Effector memory CD4-positive, alpha-beta T cell (primary cell): ENCODE data around the gene LINGO4.

ENCODE experiments used
- DNase-seq, 3 donors: peaks; one replicate each; pipeline ENCODE4 v3.0.0-alpha.2; 2020
- H3K27ac ChIP-seq: 2 replicates; pipeline ENCODE4 v1.7.0; 2013; ENCODE audit warnings: mild to moderate bottlenecking, low read length, moderate library complexity; ENCODE audit not compliant: insufficient read depth, poor library complexity, severe bottlenecking
- H3K27me3 ChIP-seq: replicated peaks from 2 replicates; pipeline ENCODE4 v1.7.0; 2013; ENCODE audit warnings: mild to moderate bottlenecking, low read length; ENCODE audit not compliant: insufficient read depth, control insufficient read depth, poor library complexity, severe bottlenecking
- H3K36me3 ChIP-seq: 2 replicates; pipeline ENCODE4 v1.7.0; 2013; ENCODE audit warnings: mild to moderate bottlenecking, low read length, moderate library complexity; ENCODE audit not compliant: control insufficient read depth, insufficient read depth
- H3K4me1 ChIP-seq: 2 replicates; pipeline ENCODE4 v1.7.0; 2013; ENCODE audit warnings: low read length, mild to moderate bottlenecking; ENCODE audit not compliant: control insufficient read depth, insufficient read depth, poor library complexity, severe bottlenecking
- H3K4me3 ChIP-seq: 2 replicates; pipeline ENCODE4 v1.7.0; 2013; ENCODE audit warnings: low read length, low read depth, mild to moderate bottlenecking; ENCODE audit not compliant: insufficient read depth, poor library complexity, severe bottlenecking
- H3K9me3 ChIP-seq: 2 replicates; pipeline ENCODE4 v1.7.0; 2013; ENCODE audit warnings: mild to moderate bottlenecking, low read length, moderate library complexity; ENCODE audit not compliant: control insufficient read depth
- total RNA-seq, 3 donors: gene quantifications; one replicate each; lab custom pipeline; 2026; lab: John Stamatoyannopoulos, UW

The LINGO4 gene
- total RNA-seq, result 0.35 to 2.1 (median 0.77) reads per million in 3 donors

- H3K4me1 ChIP-seq, result peaks cover 5% of the 10 kb centered on the region
- no peaks in the 10 kb centered on the region for H3K9me3 ChIP-seq
- no peak within 1 kb of the TSS for H3K4me3 ChIP-seq
- DNase-seq, result no peak
- no peak within 1 kb of the TSS for H3K27ac ChIP-seq
- no peaks in the 10 kb centered on the region for H3K27me3 ChIP-seq
- H3K36me3 ChIP-seq, result peaks cover 7% of the 10 kb centered on the region
These were observed at the start of gene LINGO4 for GRCh38 chr1:151805066-151805820. LINGO4 (minus strand) TSS chr1:151805419; CDS start chr1:151802704, 2,715 bp downstream.

GRCh38 chr1:151854658-151855057 is 49.4 kb upstream of the LINGO4 start:
- Histone ChIP-seq H3K27ac (no peak overlapping the region), H3K27me3 (no peaks in the 10 kb centered on the region), H3K9me3 (no peaks in the 10 kb centered on the region), H3K4me3 (no peak overlapping the region), H3K4me1 (no peaks in the 10 kb centered on the region), H3K36me3 (peaks cover 3% of the 10 kb centered on the region)
- DNase-seq, result no peak

GRCh38 chr1:151853411-151853943 is 48.3 kb upstream of the LINGO4 start, which contains the start of gene THEM5:
THEM5 (minus strand) TSS chr1:151853712; CDS start chr1:151853565, 147 bp downstream.
- no peaks in the 10 kb centered on the region for H3K27me3 ChIP-seq
- no peak for DNase-seq
- H3K9me3 ChIP-seq, result no peaks in the 10 kb centered on the region
- no peaks in the 10 kb centered on the region for H3K4me1 ChIP-seq
- peaks cover 3% of the 10 kb centered on the region for H3K36me3 ChIP-seq
- H3K27ac ChIP-seq, result no peak within 1 kb of the TSS
- no peak within 1 kb of the TSS for H3K4me3 ChIP-seq

GRCh38 chr1:151852733-151853132 is 47.5 kb upstream of the LINGO4 start:
- no peaks in the 10 kb centered on the region for H3K27me3 ChIP-seq
- no peaks in the 10 kb centered on the region for H3K4me1 ChIP-seq
- H3K4me3 ChIP-seq, result no peak overlapping the region
- H3K9me3 ChIP-seq, result no peaks in the 10 kb centered on the region
- no peak for DNase-seq
- H3K27ac ChIP-seq, result no peak overlapping the region
- H3K36me3 ChIP-seq, result peaks cover 3% of the 10 kb centered on the region

GRCh38 chr1:151851886-151852285 is 46.7 kb upstream of the LINGO4 start:
- H3K27me3 ChIP-seq, result no peaks in the 10 kb centered on the region

GRCh38 chr1:151849871-151850270 is 44.7 kb upstream of the LINGO4 start:
- Histone ChIP-seq H3K27ac (no peak overlapping the region), H3K4me3 (no peak overlapping the region), H3K4me1 (no peaks in the 10 kb centered on the region), H3K36me3 (peaks cover 3% of the 10 kb centered on the region), H3K27me3 (no peaks in the 10 kb centered on the region), H3K9me3 (no peaks in the 10 kb centered on the region)
- DNase-seq, result no peak

More at GRCh38 chr1:151851886-151852285, 46.7 kb upstream of the LINGO4 start:
- Histone ChIP-seq H3K36me3 (peaks cover 3% of the 10 kb centered on the region), H3K9me3 (no peaks in the 10 kb centered on the region), H3K4me3 (no peak overlapping the region), H3K27ac (no peak overlapping the region), H3K4me1 (no peaks in the 10 kb centered on the region)
- no peak for DNase-seq

GRCh38 chr1:151849126-151849525 is 43.9 kb upstream of the LINGO4 start:
- no peak for DNase-seq
- Histone ChIP-seq H3K27me3 (no peaks in the 10 kb centered on the region), H3K9me3 (no peaks in the 10 kb centered on the region), H3K27ac (no peak overlapping the region), H3K4me1 (no peaks in the 10 kb centered on the region), H3K36me3 (peaks cover 3% of the 10 kb centered on the region), H3K4me3 (no peak overlapping the region)

- Histone ChIP-seq H3K4me3 (no peak overlapping the region), H3K27ac (no peak overlapping the region), H3K27me3 (no peaks in the 10 kb centered on the region), H3K36me3 (peaks cover 3% of the 10 kb centered on the region), H3K4me1 (no peaks in the 10 kb centered on the region), H3K9me3 (no peaks in the 10 kb centered on the region)
- no peak for DNase-seq
These were observed 42.8 kb upstream of the LINGO4 start for GRCh38 chr1:151847867-151848596.

- Histone ChIP-seq H3K36me3 (no peaks in the 10 kb centered on the region), H3K4me1 (no peaks in the 10 kb centered on the region), H3K27ac (no peak overlapping the region), H3K9me3 (no peaks in the 10 kb centered on the region), H3K27me3 (no peaks in the 10 kb centered on the region), H3K4me3 (no peak overlapping the region)
- DNase-seq, result no peak
These were observed 41.5 kb upstream of the LINGO4 start for GRCh38 chr1:151846686-151847237.
